Adipose tissue (tissue), 3 donors: ENCODE results near the gene TELO2. TPM values are rescaled to one million over a fixed set of nuclear protein-coding genes. Genes with fewer than 3 reads are reported as not detected.

Source experiments
- H3K27ac ChIP-seq: one replicate; pipeline ENCODE4 v1.5.1; 2013; ENCODE audit warnings: low read depth, low read length
- WGBS, 3 donors: extraction: QIAGEN DNeasy Blood & Tissue Kit; methylation state at CpG; one replicate each; pipeline ENCODE4 v1.1.7; 2013; 5-methylcytosine and 5-hydroxymethylcytosine counted together
- polyA plus RNA-seq, 3 donors: library from polyadenylated mRNA; stranded (reverse); fragments of 200-250 nt; gene quantifications; one replicate each; pipeline ENCODE4 v1.2.3, GENCODE V29; 2013
- donor health status: healthy with polysubstance abuse.
- donor health status: Bipolar disorder and iron deficiency.
- donor health status: healthy.

The TELO2 gene
- polyA plus RNA-seq, 3 donors = 29.7 to 47.7 (median 39.2) TPM

GRCh38 chr16:1554826-1555445 lies 61.8 kb downstream of the TELO2 start:
- H3K27ac ChIP-seq = no peak overlapping the region
- 94 to 95% (median 95%) methylated on average over 34 of the region's 34 CpGs for WGBS, 3 donors

- 81 to 89% (median 82%) methylated on average over 13 of the region's 13 CpGs for WGBS, 3 donors
- no peak overlapping the region for H3K27ac ChIP-seq
These were observed 63.1 kb downstream of the TELO2 start for GRCh38 chr16:1556254-1556653.

- no peak overlapping the region for H3K27ac ChIP-seq
- 89 to 93% (median 91%) methylated on average over 16 of the region's 16 CpGs for WGBS, 3 donors
These were observed 63.9 kb downstream of the TELO2 start for GRCh38 chr16:1557074-1557473.

GRCh38 chr16:1557576-1557975 lies 64.4 kb downstream of the TELO2 start:
- no peak overlapping the region for H3K27ac ChIP-seq
- 87 to 94% (median 91%) methylated on average over 11 of the region's 11 CpGs for WGBS, 3 donors

- 77 to 85% (median 78%) methylated on average over 18 of the region's 18 CpGs for WGBS, 3 donors
- no peak overlapping the region for H3K27ac ChIP-seq
These were observed 66.4 kb downstream of the TELO2 start for GRCh38 chr16:1559446-1559975.

Other genes with a start within 250 kb of the TELO2 start
- gene TPSD1, start 237.3 kb upstream of the TELO2 start, polyA plus RNA-seq = 1 to 10 TPM in 1 of 3 donors, under 1 TPM in 1, not detected in 1; 0.16 to 1.2 TPM
- gene UBE2I, start 183.7 kb upstream of the TELO2 start, polyA plus RNA-seq = 10 to 100 TPM; 33.1 to 65.3 (median 52.4) TPM
- gene BAIAP3, start 159.7 kb upstream of the TELO2 start, polyA plus RNA-seq = 10 to 100 TPM in 1 of 3 donors, 1 to 10 TPM in 2; 2.7 to 11.4 (median 6.2) TPM
- 10 to 100 TPM; 42.0 to 69.2 (median 57.8) TPM for gene TSR3, start 141.5 kb upstream of the TELO2 start, polyA plus RNA-seq
- gene GNPTG, start 141.4 kb upstream of the TELO2 start, polyA plus RNA-seq = 10 to 100 TPM; 32.2 to 67.4 (median 40.4) TPM
- gene UNKL, start 78.7 kb upstream of the TELO2 start, polyA plus RNA-seq = 10 to 100 TPM in 2 of 3 donors, 1 to 10 TPM in 1; 7.2 to 12.7 (median 11.3) TPM
- 10 to 100 TPM; 10.1 to 25.7 (median 16.8) TPM for gene UQCC4, start 72.6 kb upstream of the TELO2 start, polyA plus RNA-seq
- under 1 TPM in 1 of 3 donors, not detected in 2; 0.24 TPM for gene PERCC1, start 62.3 kb upstream of the TELO2 start, polyA plus RNA-seq
- gene CCDC154, start 48.8 kb upstream of the TELO2 start, polyA plus RNA-seq = under 1 TPM; 0.24 to 0.56 (median 0.55) TPM
- gene CLCN7, start 18.3 kb upstream of the TELO2 start, polyA plus RNA-seq = 10 to 100 TPM; 31.5 to 51.7 (median 33.9) TPM
- under 1 TPM in 1 of 3 donors, not detected in 2; 0.07 TPM for gene PTX4, start 4.4 kb upstream of the TELO2 start, polyA plus RNA-seq
- 10 to 100 TPM; 15.1 to 48.6 (median 39.8) TPM for gene TMEM204, start 40.3 kb downstream of the TELO2 start, polyA plus RNA-seq
- gene IFT140, start 118.7 kb downstream of the TELO2 start, polyA plus RNA-seq = 10 to 100 TPM in 1 of 3 donors, 1 to 10 TPM in 2; 6.5 to 12.6 (median 8.1) TPM
- 1 to 10 TPM; 4.1 to 9.3 (median 7.1) TPM for gene CRAMP1, start 119.0 kb downstream of the TELO2 start, polyA plus RNA-seq
- 10 to 100 TPM; 17.9 to 24.9 (median 19.9) TPM for gene JPT2, start 184.9 kb downstream of the TELO2 start, polyA plus RNA-seq
- gene MAPK8IP3, start 212.8 kb downstream of the TELO2 start, polyA plus RNA-seq = 10 to 100 TPM; 34.6 to 60.5 (median 43.7) TPM